GM21737 (cell line): ENCODE data around the gene OVOL1.

ENCODE experiments used
- ATAC-seq: cut with Tn5 transposase; IDR thresholded peaks from one replicate; pipeline ENCODE4 v1.9.1; 2021; ENCODE audit warnings: mild to moderate bottlenecking, moderate library complexity; ENCODE audit not compliant: unreplicated experiment

OVOL1 gene

GRCh38 chr11:65790902-65791650 lies 4.2 kb downstream of the OVOL1 start:
- no peak for ATAC-seq

GRCh38 chr11:65791719-65792213 lies 4.9 kb downstream of the OVOL1 start:
- ATAC-seq, result no peak

- no peak for ATAC-seq
Observed at GRCh38 chr11:65792456-65792855, 5.6 kb downstream of the OVOL1 start.

GRCh38 chr11:65793144-65793581 lies 6.3 kb downstream of the OVOL1 start:
- ATAC-seq, result no peak

GRCh38 chr11:65793625-65794400 lies 7.0 kb downstream of the OVOL1 start:
- ATAC-seq, result no peak

- no peak for ATAC-seq
Observed at GRCh38 chr11:65794570-65795510, 8.0 kb downstream of the OVOL1 start.

GRCh38 chr11:65796726-65797601 lies 10.1 kb downstream of the OVOL1 start:
- no peak for ATAC-seq

- ATAC-seq, result no peak
Observed at GRCh38 chr11:65797711-65798110, 10.8 kb downstream of the OVOL1 start.

GRCh38 chr11:65798882-65799281 lies 12.0 kb downstream of the OVOL1 start:
- ATAC-seq, result no peak

- ATAC-seq, result no peak
Observed at GRCh38 chr11:65801153-65801987, 14.5 kb downstream of the OVOL1 start.

GRCh38 chr11:65802841-65803240 lies 16.0 kb downstream of the OVOL1 start:
- ATAC-seq, result no peak

- no peak for ATAC-seq
Observed at GRCh38 chr11:65803797-65804492, 17.1 kb downstream of the OVOL1 start.

- no peak for ATAC-seq
Observed at GRCh38 chr11:65806979-65807378, 20.1 kb downstream of the OVOL1 start.

GRCh38 chr11:65808744-65809341 lies 22.0 kb downstream of the OVOL1 start:
- no peak for ATAC-seq

GRCh38 chr11:65809496-65809895 lies 22.6 kb downstream of the OVOL1 start:
- no peak for ATAC-seq

- no peak for ATAC-seq
Observed at GRCh38 chr11:65810046-65810868, 23.4 kb downstream of the OVOL1 start.

GRCh38 chr11:65811764-65812475 lies 25.1 kb downstream of the OVOL1 start:
- no peak for ATAC-seq
